DMS114 treated with DMSO at 0.1 percent for 48 hours (cell line): ENCODE data around the gene WDR73.
"Not testable (repeated sequence)": the region's sequence is repeated elsewhere in the genome, so short reads cannot be mapped to it uniquely, and the experiment has no call there.

Source experiments
- DNase-seq: peaks from one replicate; lab custom pipeline; 2025; ENCODE audit not compliant: unreplicated experiment; lab: John Stamatoyannopoulos, UW

The WDR73 gene

GRCh38 chr15:84653910-84654688 is at the start of gene WDR73:
WDR73 (minus strand) TSS chr15:84654283; CDS start chr15:84654274, 9 bp downstream.
- DNase-seq, result peak; percentile 87

DNA sequence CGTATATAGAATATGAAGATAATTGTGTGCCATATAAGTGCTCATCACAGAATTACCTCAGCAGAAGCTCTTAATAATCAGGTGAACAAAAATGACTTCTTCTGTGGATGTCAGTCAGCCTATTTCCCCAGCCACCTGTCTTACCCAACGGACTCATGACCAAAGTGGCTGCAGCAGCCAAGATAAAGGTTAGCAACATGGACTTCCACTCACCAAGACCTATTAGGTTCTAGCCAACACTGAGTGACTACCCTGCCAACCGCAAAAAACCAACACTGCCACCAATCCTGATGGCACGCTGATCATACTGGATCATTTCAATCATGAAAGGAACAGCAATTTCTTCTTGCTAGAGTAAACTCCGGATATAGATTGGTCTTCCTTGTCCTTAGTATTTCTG is 49.7 kb upstream of the WDR73 start:
- DNase-seq, result no peak

DNA sequence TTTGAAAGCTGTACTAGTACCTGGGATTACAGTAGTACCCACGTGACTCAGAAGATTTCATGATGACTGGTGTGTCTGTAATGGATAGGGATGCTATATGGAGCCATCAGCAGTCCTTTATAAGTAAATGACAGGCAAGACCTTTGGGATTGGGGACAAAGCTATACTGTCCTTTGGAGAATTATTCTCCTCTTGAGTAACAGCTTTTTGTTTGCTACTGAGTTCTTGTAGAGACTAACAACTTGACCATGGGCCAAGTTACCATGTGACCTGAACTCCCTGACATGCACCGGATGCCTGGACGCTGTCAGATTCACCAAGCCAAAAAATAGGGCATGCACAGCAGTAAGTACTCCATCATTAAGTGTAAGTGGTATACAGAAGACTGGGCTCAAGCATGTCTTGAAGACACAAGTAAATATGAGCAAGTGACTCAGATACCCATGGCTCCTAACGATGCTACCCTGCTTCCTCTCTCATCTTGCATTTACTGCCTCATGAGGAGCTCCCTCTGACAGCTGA is 48.9 kb upstream of the WDR73 start:
- no peak for DNase-seq

DNA sequence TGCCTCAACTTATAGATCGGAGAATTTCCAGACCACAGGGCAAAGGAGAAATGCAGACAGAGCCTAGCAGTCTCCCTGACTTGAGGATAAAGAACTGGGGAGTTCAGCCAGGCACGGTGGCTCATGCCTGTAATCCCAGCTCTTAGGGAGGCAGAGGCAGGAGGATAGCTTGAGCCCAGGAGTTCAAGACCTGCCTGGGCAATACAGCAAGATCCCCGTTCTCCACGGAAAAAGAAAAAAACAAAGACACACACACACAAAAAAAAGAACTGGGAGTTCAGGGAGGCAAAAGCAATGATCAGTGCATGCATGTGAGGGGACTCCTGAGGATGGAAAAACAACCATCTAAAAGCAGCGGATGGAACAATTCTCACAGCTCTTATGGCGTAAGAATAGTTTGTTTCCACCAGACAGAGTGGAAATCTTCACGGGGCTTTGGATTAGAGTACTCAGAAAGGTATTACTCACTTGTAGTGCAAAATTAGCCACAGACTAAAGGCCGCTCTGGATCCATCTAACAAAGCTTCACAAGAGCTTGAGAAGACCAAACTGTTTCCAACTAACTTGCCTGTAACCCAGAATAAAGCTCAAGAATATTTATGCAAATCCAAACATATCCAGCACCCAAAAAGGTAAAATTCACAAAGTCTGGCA is 45.6 kb upstream of the WDR73 start:
- DNase-seq, result no peak

GRCh38 chr15:84697236-84697990 is 43.3 kb upstream of the WDR73 start:
- no peak for DNase-seq

- no peak for DNase-seq
Observed at GRCh38 chr15:84696757-84697156, 42.7 kb upstream of the WDR73 start.

DNA sequence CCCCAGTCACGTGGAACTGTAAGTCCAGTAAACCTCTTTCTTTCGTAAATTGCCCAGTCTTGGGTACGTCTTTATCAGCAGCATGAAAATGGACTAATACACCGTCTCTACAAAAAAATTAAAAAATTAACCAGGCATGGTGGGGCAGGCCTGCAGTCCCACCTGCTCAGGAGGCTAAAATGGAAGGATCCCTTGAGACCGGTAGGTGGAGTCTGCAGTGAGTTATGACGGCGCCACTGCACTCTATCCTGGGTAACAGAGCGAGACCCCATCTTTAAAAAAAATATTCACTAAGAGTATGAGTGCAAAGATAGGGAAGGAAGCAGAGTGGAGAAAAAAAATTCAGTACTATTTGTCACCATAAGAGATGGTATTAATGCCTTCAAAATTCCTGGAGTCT is 36.3 kb upstream of the WDR73 start:
- DNase-seq, result no peak

DNA sequence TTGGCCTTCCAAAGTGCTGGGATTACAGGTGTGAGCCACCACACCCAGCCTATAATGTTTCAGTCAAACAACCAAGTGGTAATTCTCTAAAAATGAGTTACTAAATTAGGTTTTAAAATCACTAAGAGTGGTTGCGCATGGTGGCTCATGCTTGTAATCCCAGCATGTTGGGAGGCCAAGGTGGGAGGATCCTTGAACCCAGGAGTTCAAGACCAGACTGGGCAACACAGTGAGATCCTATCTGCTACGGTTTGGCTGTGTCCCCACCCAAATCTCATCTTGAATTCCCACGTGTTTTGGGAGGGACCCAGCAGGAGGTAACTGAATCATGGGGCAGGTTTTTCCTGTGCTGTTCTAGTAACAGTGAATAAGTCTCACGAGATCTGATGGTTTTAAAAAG is 35.8 kb upstream of the WDR73 start:
- DNase-seq, result no peak

DNA sequence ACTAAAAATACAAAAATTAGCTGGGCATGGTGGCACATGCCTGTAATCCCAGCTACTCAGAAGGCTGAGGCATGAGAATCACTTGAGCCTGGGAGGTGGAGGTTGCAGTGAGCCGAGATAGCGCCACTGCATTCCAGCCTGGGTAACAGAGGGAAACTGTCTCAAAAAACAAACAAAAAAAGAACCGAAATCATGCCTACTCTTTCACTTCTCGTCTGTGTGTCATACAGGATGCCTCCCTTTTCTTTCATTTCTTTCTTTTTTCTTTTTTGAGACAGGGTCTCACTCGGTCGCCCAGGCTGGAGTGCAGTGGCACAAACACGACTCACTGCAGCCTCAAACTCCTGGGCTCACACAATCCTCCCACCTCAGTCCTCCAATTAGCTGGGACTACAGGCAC is 32.4 kb upstream of the WDR73 start:
- not testable (repeated sequence) for DNase-seq

DNA sequence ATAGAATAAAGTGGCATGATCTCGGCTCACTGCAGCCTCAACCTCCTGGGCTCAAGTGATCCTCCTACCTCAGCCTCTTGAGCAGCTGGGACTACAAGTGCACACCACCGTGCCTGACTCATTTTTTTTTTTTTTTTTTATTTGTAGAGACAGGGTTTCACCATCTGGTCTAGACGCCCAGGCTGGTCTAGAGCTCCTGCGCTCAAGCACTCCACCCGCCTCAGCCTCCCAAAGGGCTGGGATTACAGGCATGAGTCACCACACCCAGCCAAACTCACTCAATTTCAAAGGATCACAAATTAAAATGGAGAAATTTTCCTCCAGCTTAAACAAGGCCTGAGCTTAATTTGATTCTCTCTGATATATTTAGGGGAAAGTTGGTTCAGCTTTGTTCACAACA is 31.2 kb upstream of the WDR73 start:
- DNase-seq, result no peak

DNA sequence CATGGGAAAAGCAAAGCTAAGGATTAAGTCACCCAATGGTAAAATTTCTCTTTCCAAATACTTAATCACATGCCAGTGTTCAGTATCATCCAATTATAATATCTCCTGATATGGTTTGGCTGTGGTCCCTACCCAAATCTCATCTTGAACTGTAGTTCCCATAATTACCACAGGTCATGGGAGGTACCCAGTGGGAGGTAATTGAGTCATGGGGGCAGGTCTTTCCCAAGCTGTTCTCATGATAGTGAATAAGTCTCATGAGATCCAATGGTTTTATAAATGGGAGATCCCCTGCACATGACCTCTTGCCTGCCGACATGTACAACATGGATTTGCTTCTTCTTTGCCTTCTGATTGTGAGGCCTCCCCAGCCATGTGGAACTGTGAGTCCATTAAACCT is 30.0 kb upstream of the WDR73 start:
- DNase-seq, result no peak

GRCh38 chr15:84681831-84682230 is 27.7 kb upstream of the WDR73 start:
- no peak for DNase-seq

GRCh38 chr15:84671211-84671610 is 17.1 kb upstream of the WDR73 start:
- DNase-seq, result no peak

DNA sequence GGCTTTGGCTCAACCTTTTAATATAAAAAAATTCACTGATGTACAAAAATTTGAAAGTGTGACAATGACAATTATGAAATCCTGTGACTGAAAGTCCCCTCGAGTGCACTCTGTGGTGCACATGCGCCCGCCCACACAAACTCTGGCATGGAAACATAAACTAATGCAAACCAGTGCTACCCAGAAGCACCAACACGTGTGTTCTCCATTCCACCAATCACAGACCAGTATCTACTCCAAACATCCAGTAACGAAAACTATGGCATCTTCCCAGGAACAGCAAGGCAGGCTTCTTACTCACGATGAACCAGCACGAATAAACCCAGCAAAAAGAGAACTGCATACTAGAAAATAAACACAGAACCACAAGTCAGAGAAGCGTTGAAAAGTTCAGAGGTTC is 15.6 kb upstream of the WDR73 start:
- no peak for DNase-seq

- DNase-seq, result no peak
Observed at GRCh38 chr15:84668221-84668982, 14.3 kb upstream of the WDR73 start.

- no peak for DNase-seq
Observed at GRCh38 chr15:84666373-84666772, 12.3 kb upstream of the WDR73 start.

GRCh38 chr15:84661001-84661400 is 6.9 kb upstream of the WDR73 start:
- DNase-seq, result no peak

DNA sequence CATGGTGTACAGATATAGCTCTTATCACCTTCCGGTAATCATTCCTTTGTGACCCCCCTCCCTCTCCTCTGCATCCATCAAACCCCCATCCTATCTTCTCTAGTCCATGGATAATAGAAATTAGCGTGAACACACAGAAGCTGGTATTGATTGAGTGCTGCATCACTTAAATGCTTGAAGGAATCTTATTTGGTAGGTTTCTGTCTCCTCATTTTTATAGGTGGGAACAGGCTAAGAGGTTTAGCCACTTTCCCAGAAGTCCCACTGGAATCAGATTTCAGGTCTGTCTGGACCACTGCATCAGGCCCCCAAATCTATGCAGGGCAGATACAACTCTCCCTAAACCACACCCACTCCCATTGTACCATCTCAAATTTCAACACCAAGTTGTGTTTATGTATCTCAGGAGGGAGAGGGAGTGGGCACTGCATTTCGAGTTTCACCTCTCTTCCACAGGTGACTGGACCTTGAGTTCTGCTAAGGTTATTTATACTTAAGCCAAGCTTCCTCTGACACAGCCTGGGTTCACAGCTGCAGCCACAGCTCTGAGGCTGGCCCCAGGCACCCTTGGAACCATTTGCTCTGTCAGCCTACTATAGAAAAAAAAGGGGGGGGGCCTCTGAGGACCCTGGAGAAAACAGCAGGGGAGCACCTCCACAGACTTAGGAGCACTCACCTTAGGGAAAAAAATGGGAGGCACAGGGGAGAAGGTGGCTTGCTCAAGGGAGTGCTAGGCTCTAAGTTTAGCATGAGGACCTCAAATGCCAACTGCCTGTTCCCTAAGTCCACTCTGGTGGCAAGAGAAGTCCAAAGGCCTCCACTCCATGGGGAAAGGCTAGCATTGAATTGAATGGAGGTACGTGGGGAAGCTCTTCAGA is 6.1 kb upstream of the WDR73 start:
- no peak for DNase-seq

DNA sequence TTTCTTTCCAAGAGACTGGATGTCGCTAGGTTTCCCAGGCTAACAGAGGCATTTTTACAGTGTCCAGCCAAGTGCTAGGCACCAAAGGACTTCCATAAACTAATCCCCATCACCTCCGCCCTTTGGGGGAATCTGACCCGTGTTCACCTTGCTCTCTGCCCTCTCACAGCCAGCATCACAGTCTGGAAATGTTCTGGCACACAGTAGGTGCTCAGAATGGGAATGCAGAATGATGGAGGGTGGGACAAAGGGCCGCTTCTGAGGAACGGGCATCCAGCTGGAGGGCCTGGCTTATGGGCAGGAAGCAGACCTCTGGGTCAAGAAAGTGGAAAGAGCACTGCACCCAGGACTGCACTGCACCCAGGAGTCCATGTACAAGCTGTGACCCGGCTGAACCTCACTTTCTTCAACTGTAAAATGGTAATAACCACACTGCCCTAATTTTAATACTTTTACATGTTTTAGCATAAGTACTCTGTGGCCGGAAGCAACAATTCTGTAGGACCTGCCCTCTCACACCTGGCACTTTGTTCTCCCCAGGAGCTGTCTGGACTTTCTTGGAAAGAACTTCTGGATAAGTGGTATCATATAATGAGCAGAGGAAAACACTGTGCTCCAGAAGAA is 4.8 kb upstream of the WDR73 start:
- DNase-seq, result no peak
